BLaER1 treated with 17β-estradiol and CSF1 and Interleukin-3, amounts not matched to agents 10 nM and 100 nM (cell line): ENCODE results near the gene CSTF1.

Source experiments
- H3K27ac ChIP-seq, 11 experiments: shearing (Covaris generic); formaldehyde crosslinking; 2 replicates each; pipeline ENCODE4 v1.8.1; 2022
- H3K27me3 ChIP-seq, 11 experiments: shearing (Covaris generic); formaldehyde crosslinking; 2 replicates each; pipeline ENCODE4 v1.8.1; 2022
- H3K36me3 ChIP-seq, 11 experiments: shearing (Covaris generic); formaldehyde crosslinking; 2 replicates each; pipeline ENCODE4 v1.8.1; 2022
- H3K4me1 ChIP-seq, 10 experiments: shearing (Covaris generic); formaldehyde crosslinking; 2 replicates each; pipeline ENCODE4 v1.8.1; 2022
- H3K4me2 ChIP-seq, 11 experiments: shearing (Covaris generic); formaldehyde crosslinking; 2 replicates each; pipeline ENCODE4 v1.8.1; 2022
- H3K4me3 ChIP-seq, 10 experiments: shearing (Covaris generic); formaldehyde crosslinking; 2 replicates each; pipeline ENCODE4 v1.8.1; 2022
- H3K9ac ChIP-seq, 11 experiments: shearing (Covaris generic); formaldehyde crosslinking; 2 replicates each; pipeline ENCODE4 v1.8.1; 2022
- H3K9me3 ChIP-seq, 11 experiments: shearing (Covaris generic); formaldehyde crosslinking; replicated peaks in 1 of 11; 2 replicates each; pipeline ENCODE4 v1.8.1; 2022
- H4K20me1 ChIP-seq, 11 experiments: shearing (Covaris generic); formaldehyde crosslinking; 2 replicates each; pipeline ENCODE4 v1.8.1; 2022
- Cebpa-rat ChIP-seq, 11 experiments: shearing (Covaris generic); IDR thresholded peaks; 2 replicates each; pipeline ENCODE4 v1.8.1; 2022

CSTF1 gene

GRCh38 chr20:56429502-56429901 lies 37.1 kb downstream of the CSTF1 start:
- H4K20me1 ChIP-seq: peaks cover 0 to 2% (median 0%) of the 10 kb centered on the region in 11 experiments; a peak in 1 of 22 replicates
- H3K27me3 ChIP-seq: peaks cover 0 to 75% (median 0%) of the 10 kb centered on the region in 11 experiments; a peak in 5 of 22 replicates
- H3K9me3 ChIP-seq: no peaks in the 10 kb centered on the region
- no peak overlapping the region for H3K9ac ChIP-seq
- H3K27ac ChIP-seq: no peak overlapping the region; a peak in 1 of 22 replicates
- peak overlapping the region; percentile 33 to 88 (median 64); a peak in 21 of 22 replicates for H3K4me2 ChIP-seq
- peaks cover 9 to 63% (median 21%) of the 10 kb centered on the region in 10 experiments; a peak in 19 of 20 replicates for H3K4me1 ChIP-seq
- TF ChIP-seq Cebpa-rat (IDR thresholded peaks at IDR 0.05): no peak
- H3K36me3 ChIP-seq: no peaks in the 10 kb centered on the region
- H3K4me3 ChIP-seq: 0 out of 20 replicates have a peak overlapping the region, but pooled peaks of 1 of the 10 experiments have one; percentile 10

- Histone ChIP-seq H3K9ac (no peak overlapping the region), H3K4me1 (peaks cover 9 to 59% (median 21%) of the 10 kb centered on the region in 10 experiments; a peak in 19 of 20 replicates), H3K36me3 (no peaks in the 10 kb centered on the region), H4K20me1 (peaks cover 0 to 2% (median 0%) of the 10 kb centered on the region in 11 experiments; a peak in 1 of 22 replicates), H3K27me3 (peaks cover 0 to 72% (median 0%) of the 10 kb centered on the region in 11 experiments; a peak in 5 of 22 replicates), H3K9me3 (no peaks in the 10 kb centered on the region), H3K27ac (no peak overlapping the region), H3K4me3 (no peak overlapping the region), H3K4me2 (peak overlapping the region; percentile 33 to 88 (median 64); a peak in 18 of 22 replicates)
- TF ChIP-seq Cebpa-rat (IDR thresholded peaks at IDR 0.05): no peak
Observed at GRCh38 chr20:56429941-56430340, 37.5 kb downstream of the CSTF1 start.

- Histone ChIP-seq H3K27ac (no peak overlapping the region), H4K20me1 (peaks cover 0 to 2% (median 0%) of the 10 kb centered on the region in 11 experiments; a peak in 1 of 22 replicates), H3K4me2 (peak overlapping the region in 4 of 11 experiments; percentile 8 to 77 (median 70); a peak in 3 of 22 replicates), H3K4me1 (peaks cover 9 to 61% (median 21%) of the 10 kb centered on the region in 10 experiments; a peak in 19 of 20 replicates), H3K27me3 (peaks cover 0 to 67% (median 0%) of the 10 kb centered on the region in 11 experiments; a peak in 5 of 22 replicates), H3K36me3 (no peaks in the 10 kb centered on the region), H3K9ac (no peak overlapping the region), H3K9me3 (no peaks in the 10 kb centered on the region), H3K4me3 (no peak overlapping the region)
- no peak for TF ChIP-seq Cebpa-rat (IDR thresholded peaks at IDR 0.05)
Observed at GRCh38 chr20:56430461-56430860, 38.0 kb downstream of the CSTF1 start.

- H3K4me1 ChIP-seq: peaks cover 9 to 62% (median 21%) of the 10 kb centered on the region in 10 experiments; a peak in 19 of 20 replicates
- no peak overlapping the region for H3K4me2 ChIP-seq
- no peaks in the 10 kb centered on the region for H3K36me3 ChIP-seq
- H3K27ac ChIP-seq: no peak overlapping the region
- peaks cover 0 to 2% (median 0%) of the 10 kb centered on the region in 11 experiments; a peak in 1 of 22 replicates for H4K20me1 ChIP-seq
- no peak for TF ChIP-seq Cebpa-rat (IDR thresholded peaks at IDR 0.05)
- no peak overlapping the region for H3K4me3 ChIP-seq
- no peaks in the 10 kb centered on the region for H3K9me3 ChIP-seq
- peaks cover 0 to 62% (median 0%) of the 10 kb centered on the region in 11 experiments; a peak in 5 of 22 replicates for H3K27me3 ChIP-seq
- no peak overlapping the region for H3K9ac ChIP-seq
Observed at GRCh38 chr20:56430957-56431356, 38.5 kb downstream of the CSTF1 start.

- Histone ChIP-seq H3K27me3 (peaks cover 0 to 58% (median 0%) of the 10 kb centered on the region in 11 experiments; a peak in 5 of 22 replicates), H3K9me3 (no peaks in the 10 kb centered on the region), H3K4me1 (peaks cover 9 to 57% (median 21%) of the 10 kb centered on the region in 10 experiments; a peak in 19 of 20 replicates), H3K27ac (no peak overlapping the region), H3K4me2 (no peak overlapping the region), H4K20me1 (peaks cover 0 to 2% (median 0%) of the 10 kb centered on the region in 11 experiments; a peak in 1 of 22 replicates), H3K9ac (no peak overlapping the region), H3K4me3 (no peak overlapping the region), H3K36me3 (no peaks in the 10 kb centered on the region)
- no peak for TF ChIP-seq Cebpa-rat (IDR thresholded peaks at IDR 0.05)
Observed at GRCh38 chr20:56431471-56431870, 39.0 kb downstream of the CSTF1 start.

- H3K27ac ChIP-seq: no peak overlapping the region
Observed at GRCh38 chr20:56433221-56433879, 40.9 kb downstream of the CSTF1 start.

GRCh38 chr20:56433880-56434255 lies 41.4 kb downstream of the CSTF1 start:
- Histone ChIP-seq H3K9ac (no peak overlapping the region), H4K20me1 (peaks cover 0 to 2% (median 0%) of the 10 kb centered on the region in 11 experiments; a peak in 1 of 22 replicates), H3K4me2 (peak overlapping the region in 2 of 11 experiments; percentile 3 to 16; a peak in 1 of 22 replicates), H3K9me3 (no peaks in the 10 kb centered on the region), H3K4me1 (peaks cover 9 to 33% (median 14%) of the 10 kb centered on the region in 10 experiments; a peak in 19 of 20 replicates), H3K4me3 (no peak overlapping the region), H3K27me3 (peaks cover 0 to 45% (median 0%) of the 10 kb centered on the region in 11 experiments; a peak in 5 of 22 replicates), H3K36me3 (peaks cover 0 to 8% (median 0%) of the 10 kb centered on the region in 11 experiments; a peak in 1 of 22 replicates), H3K27ac (no peak overlapping the region)
- no peak for TF ChIP-seq Cebpa-rat (IDR thresholded peaks at IDR 0.05)

More at GRCh38 chr20:56433221-56433879, 40.9 kb downstream of the CSTF1 start:
- Histone ChIP-seq H3K9me3 (no peaks in the 10 kb centered on the region), H3K4me2 (peak overlapping the region in 2 of 11 experiments; percentile 3 to 16; a peak in 1 of 22 replicates), H3K36me3 (peaks cover 0 to 8% (median 0%) of the 10 kb centered on the region in 11 experiments; a peak in 1 of 22 replicates), H4K20me1 (peaks cover 0 to 2% (median 0%) of the 10 kb centered on the region in 11 experiments; a peak in 1 of 22 replicates), H3K9ac (no peak overlapping the region), H3K4me3 (no peak overlapping the region), H3K27me3 (peaks cover 0 to 50% (median 0%) of the 10 kb centered on the region in 11 experiments; a peak in 5 of 22 replicates), H3K4me1 (peaks cover 9 to 38% (median 15%) of the 10 kb centered on the region in 10 experiments; a peak in 19 of 20 replicates)
- no peak for TF ChIP-seq Cebpa-rat (IDR thresholded peaks at IDR 0.05)

- peaks cover 0 to 30% (median 0%) of the 10 kb centered on the region in 11 experiments; a peak in 5 of 22 replicates for H3K27me3 ChIP-seq
- H3K27ac ChIP-seq: no peak overlapping the region
Observed at GRCh38 chr20:56437196-56437960, 44.9 kb downstream of the CSTF1 start.

More at GRCh38 chr20:56437196-56437960, 44.9 kb downstream of the CSTF1 start:
- no peak for TF ChIP-seq Cebpa-rat (IDR thresholded peaks at IDR 0.05)
- Histone ChIP-seq H3K4me1 (peaks cover 25 to 42% (median 30%) of the 10 kb centered on the region in 10 experiments), H3K4me2 (no peak overlapping the region), H4K20me1 (no peaks in the 10 kb centered on the region), H3K9ac (no peak overlapping the region), H3K9me3 (no peaks in the 10 kb centered on the region), H3K4me3 (no peak overlapping the region), H3K36me3 (peaks cover 0 to 8% (median 0%) of the 10 kb centered on the region in 11 experiments; a peak in 1 of 22 replicates)
